Activated CD8-positive, alpha-beta T cell treated with anti-CD3 and anti-CD28 coated beads for 36 hours (primary cell): ENCODE data around the gene PRIMPOL. TPM values are rescaled to one million over a fixed set of nuclear protein-coding genes. Genes with fewer than 3 reads are reported as not detected.

Source experiments
- ATAC-seq: fragments of 200-7000 bp; cut with Tn5 transposase; one replicate; pipeline ENCODE4 v1.10.0; 2021; ENCODE audit warnings: mild to moderate bottlenecking, moderate library complexity
- CTCF ChIA-PET: fragments of 350-600 bp; sonication (Branson Sonifier 250); formaldehyde crosslinking; loops from one replicate; lab custom pipeline; 2021; ENCODE audit warnings: antibody characterized with exemption; lab: Charles Lee
- POLR2A ChIA-PET: fragments of 350-600 bp; sonication (Branson Sonifier 250); formaldehyde crosslinking; loops from one replicate; lab custom pipeline; 2021; ENCODE audit warnings: antibody characterized with exemption; lab: Charles Lee
- DNase-seq: peaks from one replicate; pipeline ENCODE4 v3.0.0-alpha.2; 2020
- H3K27ac Mint-ChIP-seq: one replicate; pipeline ENCODE4 v1.8.0; 2021; ENCODE audit warnings: mild to moderate bottlenecking, mixed read lengths
- H3K27me3 Mint-ChIP-seq: one replicate; pipeline ENCODE4 v1.8.0; 2021; ENCODE audit warnings: mixed read lengths
- H3K36me3 Mint-ChIP-seq: one replicate; pipeline ENCODE4 v1.8.0; 2021; ENCODE audit warnings: low read depth, mixed read lengths
- H3K4me1 Mint-ChIP-seq: one replicate; pipeline ENCODE4 v1.8.0; 2021; ENCODE audit warnings: low read depth, mixed read lengths
- H3K4me3 Mint-ChIP-seq: one replicate; pipeline ENCODE4 v1.8.0; 2021; ENCODE audit warnings: mild to moderate bottlenecking, moderate library complexity, mixed read lengths
- H3K9me3 Mint-ChIP-seq: one replicate; pipeline ENCODE4 v1.8.0; 2021; ENCODE audit warnings: mixed read lengths
- CTCF ChIP-seq: fragments of 200-600 bp; IDR thresholded peaks from one replicate; pipeline ENCODE4 v1.8.0; 2022; ENCODE audit warnings: antibody characterized with exemption, mild to moderate bottlenecking
- intact Hi-C: fragments of 100-400 bp; cut with micrococcal nuclease; formaldehyde crosslinking; loops from one replicate; pipeline ENCODE4 v1.10.0; 2022
- total RNA-seq, 2 experiments: library from RNA; stranded (reverse); gene quantifications; one replicate each; pipeline ENCODE4 v1.2.3, GENCODE V29; 2021

PRIMPOL gene
- total RNA-seq, 2 experiments from 2014 or later, result 16.9 to 17.3 TPM

GRCh38 chr4:184641451-184641850 is 8.1 kb upstream of the PRIMPOL start:
- no peaks in the 10 kb centered on the region for H3K27me3 Mint-ChIP-seq
- DNase-seq (no peak), ATAC-seq (no peak)
- peaks cover 71% of the 10 kb centered on the region for H3K4me1 Mint-ChIP-seq
- intact Hi-C loops, result no loop called here
- TF ChIP-seq CTCF, result no peak
- ChIA-PET CTCF (no interaction called here), POLR2A (interaction anchor here (0.8 kb wide), 1 partner anchor 13 kb away, joined by 3 read pairs; no protein-coding TSS in a partner anchor)
- no peak overlapping the region for H3K4me3 Mint-ChIP-seq
- H3K36me3 Mint-ChIP-seq, result peaks cover 75% of the 10 kb centered on the region
- peak overlapping the region; percentile 71 for H3K27ac Mint-ChIP-seq
- H3K9me3 Mint-ChIP-seq, result no peaks in the 10 kb centered on the region

GRCh38 chr4:184643731-184644130 is 5.8 kb upstream of the PRIMPOL start:
- ChIA-PET POLR2A (interaction anchor here (0.7 to 1.5 kb wide), 2 partner anchors 130 to 346 kb away, joined by 3 to 4 read pairs; no protein-coding TSS in a partner anchor), CTCF (interaction anchor here (1.0 to 3.0 kb wide), 5 partner anchors 10 to 380 kb away, joined by 3 to 9 read pairs (median 4); partner anchors contain the start of gene IRF2)
- Mint-ChIP-seq H3K27me3 (no peaks in the 10 kb centered on the region), H3K9me3 (no peaks in the 10 kb centered on the region), H3K27ac (peak overlapping the region; percentile 73), H3K36me3 (peaks cover 75% of the 10 kb centered on the region), H3K4me1 (peaks cover 76% of the 10 kb centered on the region), H3K4me3 (peak overlapping the region; percentile 55)
- intact Hi-C loops, result no loop called here
- TF ChIP-seq CTCF, result no peak
- DNase-seq, result no peak
- ATAC-seq, result peak; percentile 11

- Mint-ChIP-seq H3K27ac (peak overlapping the region; percentile 78), H3K4me1 (peaks cover 67% of the 10 kb centered on the region), H3K27me3 (no peaks in the 10 kb centered on the region), H3K36me3 (peaks cover 67% of the 10 kb centered on the region), H3K9me3 (no peaks in the 10 kb centered on the region), H3K4me3 (peak overlapping the region; percentile 94)
- POLR2A ChIA-PET, result interaction anchor here (0.6 to 1.5 kb wide), 5 partner anchors 13 to 387 kb away, joined by 3 to 4 read pairs (median 3); partner anchors contain the start of gene CENPU
- no peak for TF ChIP-seq CTCF
- CTCF ChIA-PET, result interaction anchor here (1.0 to 3.0 kb wide), 5 partner anchors 11 to 381 kb away, joined by 3 to 9 read pairs (median 4); partner anchors contain the start of gene IRF2
- ATAC-seq, result no peak
- intact Hi-C loops, result loop anchor here (5.0 kb wide), 3 partner anchors 88 to 172 kb away; partner anchors contain the start of genes CENPU and IRF2
- DNase-seq, result peak; percentile 69
Observed at GRCh38 chr4:184644553-184645307, 4.8 kb upstream of the PRIMPOL start.

DNA sequence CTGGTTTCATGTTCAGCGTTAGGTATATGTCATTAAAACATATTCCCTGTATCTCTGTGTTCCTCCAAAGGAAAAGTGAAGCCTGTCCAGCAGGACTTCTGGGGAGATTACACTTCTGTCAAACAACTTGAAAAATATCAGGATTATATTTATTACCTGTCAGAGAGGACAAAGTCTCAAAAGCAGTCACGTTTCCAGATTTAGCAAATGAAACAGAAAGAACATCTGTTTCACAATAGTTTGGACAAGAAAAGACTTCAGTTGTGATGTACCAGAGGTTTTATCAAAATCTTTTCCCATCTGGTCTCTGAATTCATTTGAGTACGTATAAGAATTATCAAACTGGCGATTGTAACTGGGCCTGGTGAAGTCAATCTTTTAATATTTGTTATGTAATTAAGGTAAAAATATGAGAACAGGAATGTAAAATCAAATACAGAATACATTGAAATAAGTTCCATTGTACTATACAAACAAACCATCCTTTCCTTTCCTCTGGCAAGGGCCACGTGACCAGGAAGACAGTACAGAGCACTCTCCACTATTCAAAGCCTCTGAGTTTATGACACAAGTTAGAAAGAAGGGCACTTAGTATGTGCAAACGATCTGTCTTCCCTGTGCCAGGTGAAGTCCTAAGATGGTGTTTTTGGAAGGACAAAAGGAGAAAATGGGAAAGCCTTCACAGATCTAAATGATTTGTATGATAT is 3.5 kb upstream of the PRIMPOL start:
- Mint-ChIP-seq H3K36me3 (peaks cover 67% of the 10 kb centered on the region), H3K27me3 (no peaks in the 10 kb centered on the region), H3K4me1 (peaks cover 66% of the 10 kb centered on the region), H3K9me3 (no peaks in the 10 kb centered on the region), H3K4me3 (peak overlapping the region; percentile 94), H3K27ac (peak overlapping the region; percentile 63)
- DNase-seq (no peak), ATAC-seq (no peak)
- intact Hi-C loops, result loop anchor here (5.0 kb wide), 3 partner anchors 86 to 174 kb away; partner anchors contain the start of genes CENPU and IRF2
- POLR2A ChIA-PET, result interaction anchor here (1.0 to 3.0 kb wide), 2 partner anchors 88 to 363 kb away, joined by 3 to 10 read pairs; partner anchors contain the start of gene CENPU
- CTCF ChIA-PET, result interaction anchor here (4.4 kb wide), 1 partner anchor 381 kb away, joined by 22 read pairs; no protein-coding TSS in a partner anchor
- TF ChIP-seq CTCF, result no peak
